IMR-90 (cell line): Measurements from ENCODE around the gene PALS2. TPM values are rescaled to one million over a fixed set of nuclear protein-coding genes. Genes with fewer than 3 reads are reported as not detected.

Experiments
- ATAC-seq: fragments of 200-7000 bp; cut with Tn5 transposase; 2 replicates; pipeline ENCODE4 v1.9.1; 2020; ENCODE audit warnings: low read depth, mild to moderate bottlenecking, moderate library complexity
- BruUV-seq: library from RNA; stranded (reverse); fragments of 400-500 nt; replicated peaks from 2 replicates; lab custom pipeline; 2021; lab: Mats Ljungman, UMichigan
- CTCF ChIA-PET: fragments of 300-600 bp; formaldehyde crosslinking; extraction: SDS; loops from one replicate; lab custom pipeline; 2021; ENCODE audit warnings: antibody characterized with exemption; lab: Yijun Ruan, JAX
- POLR2A ChIA-PET: fragments of 300-600 bp; sonication (Branson Sonifier 250); formaldehyde crosslinking; loops from one replicate; lab custom pipeline; 2022; ENCODE audit warnings: antibody characterized with exemption; ENCODE audit not compliant: unreplicated experiment; lab: Charles Lee
- DNase-seq: peaks from one replicate; pipeline ENCODE4 v3.0.0; 2013
- H2AFZ ChIP-seq: replicated peaks from 2 replicates; pipeline ENCODE3; 2013; ENCODE audit warnings: low read length, mild to moderate bottlenecking; ENCODE audit not compliant: poor library complexity
- H2AK5ac ChIP-seq: 2 replicates; pipeline ENCODE4 v1.6.1; 2013; ENCODE audit warnings: low read depth, low read length, inconsistent platforms
- H2AK9ac ChIP-seq: replicated peaks from 2 replicates; pipeline ENCODE3; 2013; ENCODE audit warnings: mild to moderate bottlenecking, low read depth, low read length, moderate library complexity; ENCODE audit not compliant: poor library complexity
- H2BK120ac ChIP-seq: 2 replicates; pipeline ENCODE4 v1.6.1; 2013; ENCODE audit warnings: low read depth, low read length, inconsistent platforms
- H2BK15ac ChIP-seq: 3 replicates; pipeline ENCODE4 v1.6.1; 2013; ENCODE audit warnings: low read depth, low read length, inconsistent platforms
- H2BK20ac ChIP-seq: 2 replicates; pipeline ENCODE4 v1.6.1; 2013; ENCODE audit warnings: low read depth, mild to moderate bottlenecking, inconsistent platforms, low read length, moderate library complexity
- H2BK5ac ChIP-seq: 2 replicates; pipeline ENCODE4 v1.6.1; 2013; ENCODE audit warnings: mild to moderate bottlenecking, low read depth, low read length, inconsistent platforms; ENCODE audit not compliant: poor library complexity, severe bottlenecking
- H3K14ac ChIP-seq: replicated peaks from 2 replicates; pipeline ENCODE4 v1.6.1; 2013; ENCODE audit warnings: low read depth, low read length, inconsistent platforms
- H3K18ac ChIP-seq: 2 replicates; pipeline ENCODE4 v1.6.1; 2013; ENCODE audit warnings: low read depth, low read length, control low read depth
- H3K23ac ChIP-seq: 2 replicates; pipeline ENCODE4 v1.6.1; 2013; ENCODE audit warnings: low read depth, low read length, inconsistent platforms
- H3K27ac ChIP-seq: 2 replicates; pipeline ENCODE4 v1.5.1; 2013; ENCODE audit warnings: mild to moderate bottlenecking, control low read depth, low read length; ENCODE audit not compliant: insufficient read depth
- H3K27me3 ChIP-seq: 2 replicates; pipeline ENCODE4 v1.6.1; 2013; ENCODE audit warnings: low read length; ENCODE audit not compliant: control insufficient read depth, insufficient read depth
- H3K36me3 ChIP-seq: 2 replicates; pipeline ENCODE4 v1.6.1; 2013; ENCODE audit warnings: low read length, mixed read lengths; ENCODE audit not compliant: control insufficient read depth, insufficient read depth
- H3K4ac ChIP-seq: 2 replicates; pipeline ENCODE4 v1.6.1; 2013; ENCODE audit warnings: low read depth, low read length, inconsistent platforms
- H3K4me1 ChIP-seq: 2 replicates; pipeline ENCODE4 v1.6.1; 2013; ENCODE audit warnings: low read length, mixed read lengths; ENCODE audit not compliant: control insufficient read depth, insufficient read depth
- H3K4me2 ChIP-seq: 2 replicates; pipeline ENCODE4 v1.6.1; 2013; ENCODE audit warnings: low read depth, mild to moderate bottlenecking, control low read depth, low read length, moderate library complexity
- H3K4me3 ChIP-seq: 2 replicates; pipeline ENCODE4 v1.5.1; 2013; ENCODE audit warnings: low read depth, mild to moderate bottlenecking, control low read depth, low read length, moderate library complexity; ENCODE audit not compliant: insufficient read depth
- H3K56ac ChIP-seq: 2 replicates; pipeline ENCODE4 v1.6.1; 2013; ENCODE audit warnings: low read length, inconsistent platforms; ENCODE audit not compliant: insufficient read depth; ENCODE audit errors: extremely low read depth
- H3K79me1 ChIP-seq, 2 experiments: 2 replicates each; pipeline ENCODE4 v1.6.1; 2013; ENCODE audit warnings: low read length in 2 of 2, inconsistent platforms in 1 of 2, low read depth in 1 of 2
- H3K9ac ChIP-seq: 2 replicates; pipeline ENCODE4 v1.6.1; 2013; ENCODE audit warnings: low read depth, low read length, control low read depth
- H3K9me1 ChIP-seq: 2 replicates; pipeline ENCODE4 v1.6.1; 2013; ENCODE audit warnings: low read length, inconsistent platforms; ENCODE audit not compliant: insufficient read depth
- H3K9me3 ChIP-seq: 2 replicates; pipeline ENCODE4 v1.6.1; 2013; ENCODE audit warnings: low read length; ENCODE audit not compliant: control insufficient read depth, insufficient read depth
- H4K20me1 ChIP-seq: 2 replicates; pipeline ENCODE4 v1.6.1; 2013; ENCODE audit warnings: low read length, inconsistent platforms; ENCODE audit not compliant: insufficient read depth
- H4K5ac ChIP-seq: 2 replicates; pipeline ENCODE4 v1.6.1; 2013; ENCODE audit warnings: mild to moderate bottlenecking, low read depth, low read length, control low read depth
- H4K8ac ChIP-seq, 2 experiments: 2 replicates each; pipeline ENCODE4 v1.6.1; 2013; ENCODE audit warnings: low read depth in 2 of 2, low read length in 2 of 2, control low read depth in 1 of 2, inconsistent platforms in 1 of 2
- H4K91ac ChIP-seq: 2 replicates; pipeline ENCODE4 v1.6.1; 2013; ENCODE audit warnings: low read depth, low read length, inconsistent platforms; ENCODE audit not compliant: insufficient read depth
- BHLHE40 ChIP-seq: fragments of 150-350 bp; IDR thresholded peaks from 2 replicates; pipeline ENCODE4 v1.6.1; 2016; ENCODE audit warnings: mild to moderate bottlenecking, low read depth, low read length
- CEBPB ChIP-seq: IDR thresholded peaks from 2 replicates; pipeline ENCODE4 v1.6.1; 2012; ENCODE audit warnings: low read depth, low read length, improper control_type of control experiment
- CHD1 ChIP-seq: IDR thresholded peaks from 2 replicates; pipeline ENCODE4 v1.6.1; 2012; ENCODE audit warnings: low read depth, low read length, improper control_type of control experiment
- FOS ChIP-seq: fragments of 150-350 bp; IDR thresholded peaks from 2 replicates; pipeline ENCODE4 v1.6.1; 2016; ENCODE audit warnings: low read depth, low read length
- MAZ ChIP-seq: IDR thresholded peaks from 2 replicates; pipeline ENCODE4 v1.6.1; 2012; ENCODE audit warnings: low read depth, mild to moderate bottlenecking, low read length, improper control_type of control experiment, moderate library complexity, borderline replicate concordance
- MXI1 ChIP-seq: IDR thresholded peaks from 2 replicates; pipeline ENCODE4 v1.6.1; 2012; ENCODE audit warnings: low read depth, mild to moderate bottlenecking, low read length, moderate library complexity, borderline replicate concordance
- NFE2L2 ChIP-seq: fragments of 150-350 bp; IDR thresholded peaks from 2 replicates; pipeline ENCODE4 v1.6.1; 2016; ENCODE audit warnings: low read depth, mild to moderate bottlenecking, low read length
- POLR2A ChIP-seq: IDR thresholded peaks from 2 replicates; pipeline ENCODE4 v1.6.1; 2012; ENCODE audit warnings: mild to moderate bottlenecking, low read depth, low read length
- RCOR1 ChIP-seq: IDR thresholded peaks from 2 replicates; pipeline ENCODE4 v1.6.1; 2012; ENCODE audit warnings: mild to moderate bottlenecking, low read length, improper control_type of control experiment; ENCODE audit not compliant: insufficient replicate concordance
- RFX5 ChIP-seq: IDR thresholded peaks from 2 replicates; pipeline ENCODE4 v1.8.0; 2012; ENCODE audit warnings: low read depth, mild to moderate bottlenecking, low read length, moderate library complexity
- WGBS, 2 experiments: methylation state at CpG; one replicate each; pipeline versions ENCODE4 v1.1.5 to v1.1.7; 2013; ENCODE audit warnings: missing lambda C conversion rate in 2 of 2; ENCODE audit not compliant: insufficient read length in 1 of 2; ENCODE audit errors: extremely low coverage in 2 of 2; 5-methylcytosine and 5-hydroxymethylcytosine counted together
- dilution Hi-C: fragments of 300-500 bp; cut with HindIII; formaldehyde crosslinking; loops from one replicate; pipeline ENCODE4 v1.14.3; 2018; ENCODE audit warnings: low sequenced_read_pairs; ENCODE audit not compliant: unreplicated experiment
- in situ Hi-C: fragments of 300-500 bp; cut with MboI; formaldehyde crosslinking; loops from 3 replicates; pipeline ENCODE4 v1.14.3; 2019; ENCODE audit warnings: low sequenced_read_pairs, inconsistent platforms, mixed read lengths
- intact Hi-C: fragments of 100-400 bp; cut with micrococcal nuclease; formaldehyde crosslinking; loops from 2 replicates; pipeline ENCODE4 v1.10.0; 2022
- polyA plus RNA-seq, 3 experiments: library from polyadenylated mRNA; depleted of rRNA; stranded (reverse); fragments of >200 nt; gene quantifications; 2 replicates each; pipeline ENCODE4 v1.2.3, GENCODE V29; 2012; ENCODE audit warnings: low replicate concordance in 1 of 3
- total RNA-seq: library from RNA; depleted of rRNA; stranded (reverse); fragments of >200 nt; gene quantifications from 2 replicates; pipeline ENCODE4 v1.2.3, GENCODE V29; 2012
- TF ChIP-seq, protein P1 (sequence below): fragments of 150-350 bp; IDR thresholded peaks from 2 replicates; pipeline ENCODE4 v1.6.1; 2016; ENCODE audit warnings: low read depth, mild to moderate bottlenecking, low read length, moderate library complexity, borderline replicate concordance
- TF ChIP-seq, protein P2 (sequence below): fragments of 150-350 bp; IDR thresholded peaks from 2 replicates; pipeline ENCODE4 v1.6.1; 2017; ENCODE audit warnings: mild to moderate bottlenecking, antibody characterized with exemption, low read length, low read depth
- TF ChIP-seq, protein P3 (sequence below): conservative IDR thresholded peaks from 2 replicates; pipeline ENCODE4 v1.5.1; 2012; ENCODE audit warnings: mild to moderate bottlenecking, low read depth, low read length, improper control_type of control experiment

Gene PALS2
- total and polyA plus RNA-seq, 2 of the 4 experiments (the other 2 are of a cell fraction), result 8.8 to 15.4 TPM

- in situ Hi-C loops, result no loop called here
- Histone ChIP-seq H3K9me3 (no peaks in the 10 kb centered on the region), H3K14ac (no peak overlapping the region), H2AK5ac (no peak overlapping the region), H2BK20ac (no peak overlapping the region), H3K4ac (no peak overlapping the region), H3K27me3 (no peaks in the 10 kb centered on the region; the same call in 1 of the 2 replicates), H2AK9ac (no peak overlapping the region), H3K4me1 (no peaks in the 10 kb centered on the region), H3K4me3 (no peak overlapping the region), H2AFZ (no peak overlapping the region), H3K9me1 (no peaks in the 10 kb centered on the region), H3K23ac (no peak overlapping the region), H3K36me3 (no peaks in the 10 kb centered on the region), H2BK15ac (no peak overlapping the region), H3K4me2 (no peak overlapping the region), H4K5ac (no peak overlapping the region), H4K91ac (no peak overlapping the region), H3K27ac (no peak overlapping the region), H3K18ac (no peak overlapping the region), H2BK120ac (no peak overlapping the region), H4K8ac (no peak overlapping the region), H2BK5ac (no peak overlapping the region), H3K79me1 (no peaks in the 10 kb centered on the region), H3K56ac (no peak overlapping the region), H3K9ac (no peak overlapping the region), H4K20me1 (no peaks in the 10 kb centered on the region)
- ATAC-seq (no peak), DNase-seq (no peak)
- dilution Hi-C loops, result no loop called here
- ChIA-PET CTCF (no interaction called here), POLR2A (no interaction called here)
- WGBS, 2 experiments, result 10% methylated on average over 2 of the region's 7 CpGs; no CpG with 5 or more reads in 1 of the 2 experiments
- TF ChIP-seq NFE2L2, result no peak
- no peak for TF ChIP-seq RCOR1
- TF ChIP-seq BHLHE40, result no peak
- TF ChIP-seq MXI1, result no peak
- TF ChIP-seq, protein P1, sequence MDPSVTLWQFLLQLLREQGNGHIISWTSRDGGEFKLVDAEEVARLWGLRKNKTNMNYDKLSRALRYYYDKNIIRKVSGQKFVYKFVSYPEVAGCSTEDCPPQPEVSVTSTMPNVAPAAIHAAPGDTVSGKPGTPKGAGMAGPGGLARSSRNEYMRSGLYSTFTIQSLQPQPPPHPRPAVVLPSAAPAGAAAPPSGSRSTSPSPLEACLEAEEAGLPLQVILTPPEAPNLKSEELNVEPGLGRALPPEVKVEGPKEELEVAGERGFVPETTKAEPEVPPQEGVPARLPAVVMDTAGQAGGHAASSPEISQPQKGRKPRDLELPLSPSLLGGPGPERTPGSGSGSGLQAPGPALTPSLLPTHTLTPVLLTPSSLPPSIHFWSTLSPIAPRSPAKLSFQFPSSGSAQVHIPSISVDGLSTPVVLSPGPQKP, result no peak
- TF ChIP-seq RFX5, result no peak
- TF ChIP-seq CHD1, result no peak
- TF ChIP-seq MAZ, result no peak
- TF ChIP-seq, protein P2, sequence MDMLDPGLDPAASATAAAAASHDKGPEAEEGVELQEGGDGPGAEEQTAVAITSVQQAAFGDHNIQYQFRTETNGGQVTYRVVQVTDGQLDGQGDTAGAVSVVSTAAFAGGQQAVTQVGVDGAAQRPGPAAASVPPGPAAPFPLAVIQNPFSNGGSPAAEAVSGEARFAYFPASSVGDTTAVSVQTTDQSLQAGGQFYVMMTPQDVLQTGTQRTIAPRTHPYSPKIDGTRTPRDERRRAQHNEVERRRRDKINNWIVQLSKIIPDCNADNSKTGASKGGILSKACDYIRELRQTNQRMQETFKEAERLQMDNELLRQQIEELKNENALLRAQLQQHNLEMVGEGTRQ, result no peak
- TF ChIP-seq FOS, result no peak
- no peak for TF ChIP-seq CEBPB
- no peak for TF ChIP-seq POLR2A
- TF ChIP-seq, protein P3, sequence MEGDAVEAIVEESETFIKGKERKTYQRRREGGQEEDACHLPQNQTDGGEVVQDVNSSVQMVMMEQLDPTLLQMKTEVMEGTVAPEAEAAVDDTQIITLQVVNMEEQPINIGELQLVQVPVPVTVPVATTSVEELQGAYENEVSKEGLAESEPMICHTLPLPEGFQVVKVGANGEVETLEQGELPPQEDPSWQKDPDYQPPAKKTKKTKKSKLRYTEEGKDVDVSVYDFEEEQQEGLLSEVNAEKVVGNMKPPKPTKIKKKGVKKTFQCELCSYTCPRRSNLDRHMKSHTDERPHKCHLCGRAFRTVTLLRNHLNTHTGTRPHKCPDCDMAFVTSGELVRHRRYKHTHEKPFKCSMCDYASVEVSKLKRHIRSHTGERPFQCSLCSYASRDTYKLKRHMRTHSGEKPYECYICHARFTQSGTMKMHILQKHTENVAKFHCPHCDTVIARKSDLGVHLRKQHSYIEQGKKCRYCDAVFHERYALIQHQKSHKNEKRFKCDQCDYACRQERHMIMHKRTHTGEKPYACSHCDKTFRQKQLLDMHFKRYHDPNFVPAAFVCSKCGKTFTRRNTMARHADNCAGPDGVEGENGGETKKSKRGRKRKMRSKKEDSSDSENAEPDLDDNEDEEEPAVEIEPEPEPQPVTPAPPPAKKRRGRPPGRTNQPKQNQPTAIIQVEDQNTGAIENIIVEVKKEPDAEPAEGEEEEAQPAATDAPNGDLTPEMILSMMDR, result no peak
- intact Hi-C loops, result no loop called here
- no TSS peak for BruUV-seq
These were observed 32.3 kb upstream of the PALS2 start for GRCh38 chr7:24540956-24541355.
